Ramos (cell line): ENCODE data around the gene ERCC8.
"Not testable (repeated sequence)": the region's sequence is repeated elsewhere in the genome, so short reads cannot be mapped to it uniquely, and the experiment has no call there.

ENCODE experiments used
- in situ Hi-C: fragments of 300-500 bp; cut with MboI; formaldehyde crosslinking; loops from one replicate; pipeline ENCODE4 v1.14.3; 2022; ENCODE audit warnings: low sequenced_read_pairs; ENCODE audit not compliant: unreplicated experiment

Gene ERCC8

DNA sequence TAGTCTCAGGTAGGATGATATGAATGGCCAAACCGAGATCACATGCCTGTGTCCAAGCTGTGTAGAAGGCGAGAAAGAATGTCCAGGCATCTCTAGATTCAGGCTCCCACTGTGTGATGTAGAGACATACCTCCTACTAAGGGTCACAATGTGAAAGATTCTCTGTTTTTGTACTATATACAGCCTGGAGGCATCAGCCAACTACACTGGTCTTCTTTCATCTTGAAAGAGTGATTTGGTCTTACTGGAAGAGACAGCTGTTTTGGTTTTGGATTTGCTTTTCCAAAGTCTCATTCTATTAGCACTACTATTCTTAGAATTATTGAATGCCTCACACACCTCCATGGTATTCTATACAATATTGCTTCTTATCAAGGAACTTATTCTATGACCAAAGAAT, 26.4 kb downstream of the ERCC8 start:
- in situ Hi-C loops, result no loop called here

- in situ Hi-C loops, result no loop called here
Observed at GRCh38 chr5:60916646-60917045, 28.2 kb downstream of the ERCC8 start.

- in situ Hi-C loops, result no loop called here
Observed at GRCh38 chr5:60903356-60903755, 41.5 kb downstream of the ERCC8 start.

DNA sequence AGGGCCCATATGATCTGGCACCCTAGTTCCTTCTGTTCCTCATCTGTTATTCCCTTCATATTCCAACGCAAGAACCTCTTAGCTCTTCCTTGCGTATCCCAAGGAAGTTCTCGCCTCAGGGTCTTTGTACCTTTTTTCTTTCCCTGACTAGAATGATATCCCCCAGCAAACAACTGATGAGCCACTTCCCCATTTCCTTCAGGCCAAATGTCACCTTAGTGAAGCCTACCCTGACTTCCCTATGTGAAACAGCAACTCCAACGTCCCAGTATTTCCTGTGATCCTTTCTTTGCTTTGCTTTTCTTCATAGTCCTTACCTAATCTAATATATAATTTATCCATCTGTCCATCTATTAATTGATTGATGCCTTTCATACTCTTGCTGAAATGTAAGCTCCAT, 47.9 kb downstream of the ERCC8 start:
- in situ Hi-C loops, result no loop called here

- in situ Hi-C loops, result no loop called here
Observed at GRCh38 chr5:60893521-60893920, 51.3 kb downstream of the ERCC8 start.

DNA sequence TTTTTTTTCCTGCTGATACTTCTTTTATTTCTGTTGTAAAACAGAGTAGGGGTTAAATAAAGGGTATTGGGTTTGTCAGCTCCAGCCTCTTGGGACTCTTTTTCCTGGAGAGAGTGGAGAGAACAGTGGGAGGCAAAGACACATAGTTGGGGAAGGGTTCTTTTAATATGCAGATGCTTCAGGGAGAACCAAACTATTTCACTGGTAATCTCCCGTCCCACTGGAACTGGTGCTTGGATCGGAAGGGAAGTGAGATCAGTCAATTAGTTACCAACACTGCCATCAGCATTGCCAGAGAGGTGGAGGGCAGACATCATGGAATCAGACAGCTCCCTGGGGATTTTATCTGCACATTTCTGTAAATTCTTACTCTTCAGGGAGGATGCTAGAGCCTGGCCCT, 53.2 kb downstream of the ERCC8 start:
- in situ Hi-C loops, result no loop called here

DNA sequence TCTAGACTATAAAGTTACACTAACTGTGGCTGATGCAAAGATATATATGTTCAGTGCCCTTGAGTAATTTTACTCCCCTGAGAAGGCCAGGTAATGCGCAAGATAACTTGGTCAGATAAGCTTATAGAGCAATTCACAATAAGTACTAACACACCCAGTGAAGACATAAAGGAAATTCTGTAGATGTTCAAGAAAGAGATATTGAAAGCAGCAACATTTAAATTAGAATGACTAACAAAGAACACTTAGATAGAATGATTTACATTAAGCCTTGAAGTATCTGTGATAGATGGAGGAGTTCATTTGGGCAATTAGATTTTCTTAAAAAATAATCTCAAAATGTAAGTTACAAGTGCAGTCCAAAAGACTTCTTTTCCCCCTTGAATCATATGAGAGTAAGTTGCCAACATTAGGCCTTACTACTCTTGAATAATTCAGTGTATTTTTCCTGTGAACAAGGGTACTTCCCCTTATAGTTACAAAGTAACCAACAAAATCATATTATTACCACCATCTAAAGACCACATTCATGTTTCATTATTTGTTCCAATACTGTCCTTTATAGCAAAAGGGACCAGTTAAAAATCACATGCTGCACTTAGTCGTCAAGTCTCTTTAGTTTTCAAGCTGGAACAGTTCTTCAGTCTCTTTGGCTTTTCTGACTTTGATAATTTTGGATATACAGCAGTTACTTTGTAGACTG, 56.4 kb downstream of the ERCC8 start:
- in situ Hi-C loops, result no loop called here

DNA sequence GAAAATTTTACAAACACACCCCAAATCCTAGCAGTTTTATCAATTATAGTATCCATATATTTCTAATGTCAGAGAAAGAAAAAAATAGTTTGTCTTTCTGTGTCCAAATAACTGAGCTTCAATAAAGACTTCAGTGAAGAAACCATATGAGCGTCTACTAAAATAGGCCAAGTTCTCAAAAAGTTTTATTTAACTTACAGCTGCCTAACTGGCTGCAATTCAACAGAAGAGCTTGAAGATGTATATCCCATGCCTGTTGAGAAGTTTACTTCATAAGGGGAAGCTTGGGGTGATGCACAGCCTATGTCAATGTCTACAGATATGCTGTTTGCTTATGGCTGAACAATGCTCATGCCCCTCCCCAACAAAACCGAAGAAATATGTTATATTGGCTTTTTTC, 57.1 kb downstream of the ERCC8 start:
- in situ Hi-C loops, result no loop called here

GRCh38 chr5:60887096-60887495, 57.8 kb downstream of the ERCC8 start:
- in situ Hi-C loops, result no loop called here

GRCh38 chr5:60886158-60886557, 58.7 kb downstream of the ERCC8 start:
- in situ Hi-C loops, result no loop called here

DNA sequence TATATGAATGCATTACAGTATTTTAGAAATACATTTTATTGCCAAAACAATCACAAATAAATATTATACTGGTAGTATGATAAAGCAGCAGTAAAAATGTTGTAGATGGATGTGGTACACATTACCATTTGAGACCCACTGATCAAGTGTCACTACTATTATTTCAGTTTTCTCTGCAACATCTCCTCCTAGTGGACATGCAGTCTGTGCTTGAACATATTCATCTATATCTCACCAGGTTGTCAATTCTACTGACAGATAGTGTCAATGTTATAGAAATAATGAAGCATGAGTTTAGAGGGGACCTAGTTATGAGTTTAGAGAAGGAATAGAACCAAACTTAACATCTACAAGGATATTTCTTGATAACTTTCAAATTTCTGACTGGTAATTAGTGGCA, 61.6 kb downstream of the ERCC8 start:
- in situ Hi-C loops, result no loop called here

GRCh38 chr5:60872892-60873291, 72.0 kb downstream of the ERCC8 start:
- in situ Hi-C loops, result no loop called here

DNA sequence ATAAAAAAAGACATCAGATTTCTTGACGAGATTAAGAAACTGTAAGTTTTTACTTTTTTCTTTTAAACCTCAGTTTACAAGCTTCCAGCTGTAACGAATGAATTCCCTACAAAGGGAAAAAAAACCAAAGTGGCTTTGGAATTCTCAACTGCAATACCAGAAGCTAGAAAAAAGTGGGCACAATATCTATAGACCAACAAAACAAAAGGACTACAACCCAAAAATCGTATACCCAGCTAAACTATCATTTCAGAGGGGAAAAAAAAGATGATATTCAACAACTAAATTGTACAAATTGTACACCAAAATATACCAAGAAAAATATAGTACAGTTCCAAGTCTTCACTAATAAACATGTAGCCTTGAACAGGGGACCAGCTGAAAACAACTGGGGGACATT, 74.0 kb downstream of the ERCC8 start:
- in situ Hi-C loops, result no loop called here

- in situ Hi-C loops, result not testable (repeated sequence)
Observed at GRCh38 chr5:60860572-60860971, 84.3 kb downstream of the ERCC8 start.

- in situ Hi-C loops, result no loop called here
Observed at GRCh38 chr5:60856066-60856465, 88.8 kb downstream of the ERCC8 start.

DNA sequence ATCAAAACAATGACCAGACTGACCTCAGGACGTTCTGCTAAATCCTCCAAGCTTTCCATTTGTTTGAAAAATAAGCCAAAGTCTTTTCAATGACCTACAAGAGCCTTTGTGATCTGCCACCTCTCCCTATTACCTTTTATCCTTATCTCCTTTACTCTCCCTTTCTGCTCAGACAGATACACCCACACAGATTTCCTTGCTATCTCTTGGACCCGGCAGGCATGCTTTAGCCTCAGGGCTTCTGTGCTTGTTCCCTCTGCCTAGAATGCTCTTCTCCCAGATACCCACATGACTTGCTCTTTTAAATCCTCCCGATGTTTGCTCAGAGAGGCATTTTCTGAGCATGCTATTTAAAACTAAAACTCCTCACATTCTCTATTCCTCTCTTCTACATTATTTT, 91.9 kb downstream of the ERCC8 start:
- in situ Hi-C loops, result no loop called here

GRCh38 chr5:60852317-60852716, 92.6 kb downstream of the ERCC8 start:
- in situ Hi-C loops, result no loop called here

DNA sequence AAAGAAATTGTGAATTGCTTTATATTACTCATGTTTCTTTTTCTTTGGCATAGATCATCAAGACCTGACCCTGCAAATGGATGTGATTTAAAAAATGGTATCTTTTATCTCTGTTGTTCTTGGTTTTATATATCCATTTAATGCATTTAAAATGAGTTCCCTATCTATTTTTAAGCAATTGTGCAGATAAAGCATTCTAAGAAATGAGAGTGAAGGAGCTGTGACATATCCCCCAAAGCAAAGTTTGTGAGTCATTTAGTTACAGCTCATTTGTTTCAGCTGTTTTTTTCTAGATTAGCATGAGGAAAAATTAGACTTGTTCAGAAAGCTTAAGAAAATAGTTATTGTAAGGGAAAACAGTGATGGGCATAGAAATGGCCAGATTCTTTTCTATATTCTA, 93.2 kb downstream of the ERCC8 start:
- in situ Hi-C loops, result no loop called here

DNA sequence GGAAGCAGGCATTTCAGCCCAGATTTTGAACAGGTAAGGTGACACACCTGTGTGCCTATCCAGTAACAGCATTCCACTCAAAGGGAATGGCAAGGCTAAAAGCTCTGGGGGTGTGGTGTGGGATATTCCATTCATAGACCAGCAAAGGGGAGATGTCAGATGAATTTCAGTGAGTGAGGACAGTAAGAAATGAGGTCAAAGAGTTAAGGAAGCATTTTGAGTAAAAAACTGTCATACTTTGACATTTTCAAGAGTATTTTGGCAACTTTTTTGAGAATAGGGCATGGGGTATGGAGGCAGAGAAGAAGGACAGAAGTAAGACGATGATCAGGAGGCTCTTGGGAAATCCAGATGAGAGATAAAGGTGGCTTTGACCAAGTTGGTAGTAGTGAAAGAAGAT, 98.6 kb downstream of the ERCC8 start:
- in situ Hi-C loops, result no loop called here

DNA sequence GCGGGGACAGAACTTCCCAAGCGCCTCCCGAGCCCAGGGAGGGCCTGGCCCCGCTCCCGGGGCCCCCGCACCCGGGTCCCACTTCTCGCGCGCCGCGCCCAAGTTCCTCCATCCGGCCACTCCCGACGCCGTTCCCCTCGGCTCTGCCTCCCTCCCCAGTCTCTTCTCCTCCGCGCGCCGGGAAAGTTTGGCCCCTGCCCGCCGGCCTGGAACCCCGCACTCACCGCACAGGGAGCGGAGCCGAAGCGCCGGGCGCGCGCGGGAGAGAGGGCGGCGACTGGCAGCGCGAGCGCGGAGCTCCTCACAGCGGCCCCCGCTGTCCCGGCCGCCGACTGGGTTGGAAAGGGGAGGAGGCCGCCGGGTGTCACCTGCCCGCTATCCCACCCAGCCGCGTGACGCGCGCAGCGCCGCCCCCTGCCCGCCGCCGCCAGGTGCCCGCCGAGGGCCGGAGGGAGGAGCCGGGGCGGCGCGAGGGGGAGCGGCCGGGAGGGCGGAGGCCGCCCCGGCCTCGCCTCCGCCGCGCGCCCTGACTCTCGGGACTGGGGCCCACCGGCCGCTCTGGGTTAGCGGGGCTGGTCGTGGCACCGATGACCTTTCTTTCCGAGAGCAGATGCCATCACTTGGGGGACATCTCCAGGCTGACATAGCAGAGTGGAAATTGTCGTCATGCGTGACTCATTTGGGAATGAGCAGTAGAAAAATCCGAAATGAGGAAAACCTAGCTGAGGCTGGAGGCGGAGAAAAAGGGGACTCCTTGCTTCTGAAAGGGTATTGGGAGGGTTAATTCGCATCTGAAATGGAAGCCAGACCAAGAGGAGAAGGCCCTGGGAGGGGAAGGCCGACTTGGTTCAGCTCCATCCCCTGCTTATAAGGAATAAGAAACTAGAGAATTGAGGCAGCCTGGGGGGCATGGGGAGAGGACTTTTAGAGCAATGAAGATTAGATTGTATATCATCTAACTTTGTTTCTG, 100.6 kb downstream of the ERCC8 start, which contains the start of gene ELOVL7:
Gene ELOVL7, minus strand, starts transcription at position 334 of the 970 bp plus-strand sequence. CDS start 56,872 bp downstream, outside the sequence.
- in situ Hi-C loops, result no loop called here

GRCh38 chr5:60843386-60843935, 101.4 kb downstream of the ERCC8 start:
- in situ Hi-C loops, result no loop called here
